ENCODE results near the gene SH3BP1. TPM values are rescaled to one million over a fixed set of nuclear protein-coding genes. Genes with fewer than 3 reads are reported as not detected.
"Not testable (repeated sequence)": the region's sequence is repeated elsewhere in the genome, so short reads cannot be mapped to it uniquely, and the experiment has no call there.

The SH3BP1 gene
- total RNA-seq, 1 experiment from 2014 or later: 12.9 TPM

DNA sequence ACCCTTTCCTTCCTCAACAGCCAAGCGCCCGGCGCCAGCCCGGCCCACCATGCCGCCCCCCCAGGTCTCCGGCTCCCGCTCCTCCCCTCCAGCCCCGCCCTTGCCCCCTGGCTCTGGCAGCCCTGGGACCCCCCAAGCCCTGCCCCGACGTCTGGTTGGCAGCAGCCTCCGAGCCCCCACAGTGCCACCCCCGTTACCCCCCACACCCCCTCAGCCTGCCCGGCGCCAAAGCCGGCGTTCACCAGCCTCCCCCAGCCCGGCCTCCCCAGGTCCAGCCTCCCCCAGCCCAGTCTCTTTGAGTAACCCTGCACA lies 15.7 kb downstream of the SH3BP1 start:
- intact Hi-C loops (cut with micrococcal nuclease; ENCODE audit: unreplicated experiment): no loop called here
- DNase-seq (ENCODE audit: low spot score): no peak
- TF ChIP-seq, protein P1, sequence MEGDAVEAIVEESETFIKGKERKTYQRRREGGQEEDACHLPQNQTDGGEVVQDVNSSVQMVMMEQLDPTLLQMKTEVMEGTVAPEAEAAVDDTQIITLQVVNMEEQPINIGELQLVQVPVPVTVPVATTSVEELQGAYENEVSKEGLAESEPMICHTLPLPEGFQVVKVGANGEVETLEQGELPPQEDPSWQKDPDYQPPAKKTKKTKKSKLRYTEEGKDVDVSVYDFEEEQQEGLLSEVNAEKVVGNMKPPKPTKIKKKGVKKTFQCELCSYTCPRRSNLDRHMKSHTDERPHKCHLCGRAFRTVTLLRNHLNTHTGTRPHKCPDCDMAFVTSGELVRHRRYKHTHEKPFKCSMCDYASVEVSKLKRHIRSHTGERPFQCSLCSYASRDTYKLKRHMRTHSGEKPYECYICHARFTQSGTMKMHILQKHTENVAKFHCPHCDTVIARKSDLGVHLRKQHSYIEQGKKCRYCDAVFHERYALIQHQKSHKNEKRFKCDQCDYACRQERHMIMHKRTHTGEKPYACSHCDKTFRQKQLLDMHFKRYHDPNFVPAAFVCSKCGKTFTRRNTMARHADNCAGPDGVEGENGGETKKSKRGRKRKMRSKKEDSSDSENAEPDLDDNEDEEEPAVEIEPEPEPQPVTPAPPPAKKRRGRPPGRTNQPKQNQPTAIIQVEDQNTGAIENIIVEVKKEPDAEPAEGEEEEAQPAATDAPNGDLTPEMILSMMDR (conservative IDR thresholded peaks at IDR 0.05; ENCODE audit: low read depth, low read length): no peak
- TF ChIP-seq EZH2 (IDR thresholded peaks at IDR 0.05; ENCODE audit: borderline replicate concordance, low read depth, low read length, poor library complexity, severe bottlenecking): no peak
- H3K4me1 ChIP-seq (ENCODE audit: insufficient read depth, low read length, poor library complexity, severe bottlenecking): peaks cover 6% of the 10 kb centered on the region
- POLR2A ChIA-PET (ENCODE audit: low non-redundant PET): interaction anchor here (0.5 kb wide), 1 partner anchor 7 kb away, joined by 9 read pairs; no protein-coding TSS in a partner anchor
- no peaks in the 10 kb centered on the region for H3K36me3 ChIP-seq (ENCODE audit: insufficient read depth, low read length, poor library complexity, severe bottlenecking)
- CTCF ChIA-PET: no interaction called here
- H3K27me3 ChIP-seq (replicated peaks; ENCODE audit: insufficient read depth, low read depth, low read length, poor library complexity): no peaks in the 10 kb centered on the region
- no peak overlapping the region for H3K27ac ChIP-seq (ENCODE audit: low read depth, low read length, poor library complexity, severe bottlenecking)
- BruUV-seq (replicated peaks): no TSS peak
- H3K4me3 ChIP-seq (ENCODE audit: low read depth, low read length, poor library complexity, severe bottlenecking): no peak overlapping the region
- H3K9me3 ChIP-seq (ENCODE audit: low read depth, low read length, poor library complexity, severe bottlenecking): no peaks in the 10 kb centered on the region

GRCh38 chr22:37656583-37656982 lies 17.1 kb downstream of the SH3BP1 start:
- H3K27me3 ChIP-seq (replicated peaks; ENCODE audit: insufficient read depth, low read depth, low read length, poor library complexity); H3K36me3 ChIP-seq (ENCODE audit: insufficient read depth, low read length, poor library complexity, severe bottlenecking); H3K27ac ChIP-seq (ENCODE audit: low read depth, low read length, poor library complexity, severe bottlenecking); intact Hi-C loops (cut with micrococcal nuclease; ENCODE audit: unreplicated experiment); POLR2A ChIA-PET (ENCODE audit: low non-redundant PET); DNase-seq (ENCODE audit: low spot score); CTCF ChIA-PET; H3K9me3 ChIP-seq (ENCODE audit: low read depth, low read length, poor library complexity, severe bottlenecking); BruUV-seq (replicated peaks); H3K4me3 ChIP-seq (ENCODE audit: low read depth, low read length, poor library complexity, severe bottlenecking): not testable (repeated sequence)
- H3K4me1 ChIP-seq (ENCODE audit: insufficient read depth, low read length, poor library complexity, severe bottlenecking): peaks cover 20% of the 10 kb centered on the region

- intact Hi-C loops (cut with micrococcal nuclease; ENCODE audit: unreplicated experiment): no loop called here
- Histone ChIP-seq H3K4me1 (ENCODE audit: insufficient read depth, low read length, poor library complexity, severe bottlenecking) (peaks cover 21% of the 10 kb centered on the region), H3K4me3 (ENCODE audit: low read depth, low read length, poor library complexity, severe bottlenecking) (peak overlapping the region; percentile 85), H3K36me3 (ENCODE audit: insufficient read depth, low read length, poor library complexity, severe bottlenecking) (no peaks in the 10 kb centered on the region), H3K27ac (ENCODE audit: low read depth, low read length, poor library complexity, severe bottlenecking) (peak overlapping the region; percentile 51), H3K27me3 (replicated peaks; ENCODE audit: insufficient read depth, low read depth, low read length, poor library complexity) (no peaks in the 10 kb centered on the region), H3K9me3 (ENCODE audit: low read depth, low read length, poor library complexity, severe bottlenecking) (no peaks in the 10 kb centered on the region)
- no TSS peak for BruUV-seq (replicated peaks)
- TF ChIP-seq, protein P1 (conservative IDR thresholded peaks at IDR 0.05; ENCODE audit: low read depth, low read length): no peak
- ChIA-PET POLR2A (ENCODE audit: low non-redundant PET) (interaction anchor here (0.6 kb wide), 3 partner anchors 131 to 356 kb away, joined by 3 to 6 read pairs (median 3); no protein-coding TSS in a partner anchor), CTCF (interaction anchor here (0.7 to 2.3 kb wide), 5 partner anchors 14 to 163 kb away, joined by 3 to 39 read pairs (median 4); no protein-coding TSS in a partner anchor)
- no peak for DNase-seq (ENCODE audit: low spot score)
Observed at GRCh38 chr22:37657590-37658132, 18.2 kb downstream of the SH3BP1 start.
